Suprapubic skin (tissue), 4 donors: ENCODE data around the gene GALNT2. TPM values are rescaled to one million over a fixed set of nuclear protein-coding genes. Genes with fewer than 3 reads are reported as not detected.

Experiments used
- DNase-seq, 2 donors: peaks; one replicate each; pipeline ENCODE4 v3.0.0-alpha.2; 2019; ENCODE audit warnings: low spot score in 2 of 2
- H3K27ac ChIP-seq: fragments of 200-600 bp; sonication (generic); one replicate; pipeline ENCODE4 v1.5.1; 2019
- H3K27me3 ChIP-seq: fragments of 200-600 bp; sonication (generic); one replicate; pipeline ENCODE4 v1.5.1; 2019
- H3K36me3 ChIP-seq: fragments of 200-600 bp; sonication (generic); one replicate; pipeline ENCODE4 v1.5.1; 2019
- H3K4me1 ChIP-seq: fragments of 200-600 bp; sonication (generic); one replicate; pipeline ENCODE4 v1.5.1; 2019
- H3K4me3 ChIP-seq: fragments of 200-600 bp; sonication (generic); one replicate; pipeline ENCODE4 v1.5.1; 2019; ENCODE audit warnings: mild to moderate bottlenecking
- H3K9me3 ChIP-seq: fragments of 200-600 bp; sonication (generic); one replicate; pipeline ENCODE4 v1.5.1; 2019
- EP300 ChIP-seq: sonication (generic); formaldehyde crosslinking; IDR thresholded peaks from one replicate; pipeline ENCODE4 v1.6.1; 2017; ENCODE audit warnings: antibody characterized with exemption
- POLR2A ChIP-seq, 2 donors: fragments of 450-650 bp; IDR thresholded peaks; one replicate each; pipeline ENCODE4 v1.6.1; 2017; ENCODE audit warnings: antibody characterized with exemption in 2 of 2, mild to moderate bottlenecking in 2 of 2, moderate library complexity in 2 of 2
- POLR2AphosphoS5 ChIP-seq, 3 donors: sonication (generic); formaldehyde crosslinking; IDR thresholded peaks; one replicate each; pipeline ENCODE4 v1.6.1; 2017; ENCODE audit warnings: antibody characterized with exemption in 3 of 3
- WGBS: methylation state at CpG from one replicate; pipeline ENCODE4 v1.1.5; 2018; 5-methylcytosine and 5-hydroxymethylcytosine counted together
- total RNA-seq, 4 donors: library from RNA; depleted of rRNA; stranded (reverse); fragments of >200 nt; gene quantifications; one replicate each; pipeline ENCODE4 v1.1.0, GENCODE V29; 2016
- TF ChIP-seq, protein P1 (sequence below), 2 donors: fragments of 200-600 bp in 1 of 2; fragments of 450-650 bp in 1 of 2; sonication (generic) in 1 of 2; IDR thresholded peaks; one replicate each; pipeline ENCODE4 v1.5.1; 2016 to 2019; ENCODE audit warnings: antibody characterized with exemption in 2 of 2, mild to moderate bottlenecking in 1 of 2, moderate library complexity in 1 of 2

Gene GALNT2
- total RNA-seq, 4 donors from 2014 or later: 24.1 to 40.2 (median 36.4) TPM

- TF ChIP-seq, protein P1, sequence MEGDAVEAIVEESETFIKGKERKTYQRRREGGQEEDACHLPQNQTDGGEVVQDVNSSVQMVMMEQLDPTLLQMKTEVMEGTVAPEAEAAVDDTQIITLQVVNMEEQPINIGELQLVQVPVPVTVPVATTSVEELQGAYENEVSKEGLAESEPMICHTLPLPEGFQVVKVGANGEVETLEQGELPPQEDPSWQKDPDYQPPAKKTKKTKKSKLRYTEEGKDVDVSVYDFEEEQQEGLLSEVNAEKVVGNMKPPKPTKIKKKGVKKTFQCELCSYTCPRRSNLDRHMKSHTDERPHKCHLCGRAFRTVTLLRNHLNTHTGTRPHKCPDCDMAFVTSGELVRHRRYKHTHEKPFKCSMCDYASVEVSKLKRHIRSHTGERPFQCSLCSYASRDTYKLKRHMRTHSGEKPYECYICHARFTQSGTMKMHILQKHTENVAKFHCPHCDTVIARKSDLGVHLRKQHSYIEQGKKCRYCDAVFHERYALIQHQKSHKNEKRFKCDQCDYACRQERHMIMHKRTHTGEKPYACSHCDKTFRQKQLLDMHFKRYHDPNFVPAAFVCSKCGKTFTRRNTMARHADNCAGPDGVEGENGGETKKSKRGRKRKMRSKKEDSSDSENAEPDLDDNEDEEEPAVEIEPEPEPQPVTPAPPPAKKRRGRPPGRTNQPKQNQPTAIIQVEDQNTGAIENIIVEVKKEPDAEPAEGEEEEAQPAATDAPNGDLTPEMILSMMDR (IDR thresholded peaks at IDR 0.05): no peak
- TF ChIP-seq EP300 (no peak), POLR2AphosphoS5 (IDR thresholded peaks at IDR 0.05) (no peak), POLR2A (IDR thresholded peaks at IDR 0.05) (no peak)
- 66% methylated on average over 4 of the region's 4 CpGs for WGBS
- Histone ChIP-seq H3K27me3 (no peaks in the 10 kb centered on the region), H3K36me3 (no peaks in the 10 kb centered on the region), H3K4me3 (no peak overlapping the region), H3K27ac (no peak overlapping the region), H3K4me1 (peaks cover 51% of the 10 kb centered on the region), H3K9me3 (no peaks in the 10 kb centered on the region)
- no peak for DNase-seq
Measured at GRCh38 chr1:230121950-230122349, 54.9 kb downstream of the GALNT2 start.

DNA sequence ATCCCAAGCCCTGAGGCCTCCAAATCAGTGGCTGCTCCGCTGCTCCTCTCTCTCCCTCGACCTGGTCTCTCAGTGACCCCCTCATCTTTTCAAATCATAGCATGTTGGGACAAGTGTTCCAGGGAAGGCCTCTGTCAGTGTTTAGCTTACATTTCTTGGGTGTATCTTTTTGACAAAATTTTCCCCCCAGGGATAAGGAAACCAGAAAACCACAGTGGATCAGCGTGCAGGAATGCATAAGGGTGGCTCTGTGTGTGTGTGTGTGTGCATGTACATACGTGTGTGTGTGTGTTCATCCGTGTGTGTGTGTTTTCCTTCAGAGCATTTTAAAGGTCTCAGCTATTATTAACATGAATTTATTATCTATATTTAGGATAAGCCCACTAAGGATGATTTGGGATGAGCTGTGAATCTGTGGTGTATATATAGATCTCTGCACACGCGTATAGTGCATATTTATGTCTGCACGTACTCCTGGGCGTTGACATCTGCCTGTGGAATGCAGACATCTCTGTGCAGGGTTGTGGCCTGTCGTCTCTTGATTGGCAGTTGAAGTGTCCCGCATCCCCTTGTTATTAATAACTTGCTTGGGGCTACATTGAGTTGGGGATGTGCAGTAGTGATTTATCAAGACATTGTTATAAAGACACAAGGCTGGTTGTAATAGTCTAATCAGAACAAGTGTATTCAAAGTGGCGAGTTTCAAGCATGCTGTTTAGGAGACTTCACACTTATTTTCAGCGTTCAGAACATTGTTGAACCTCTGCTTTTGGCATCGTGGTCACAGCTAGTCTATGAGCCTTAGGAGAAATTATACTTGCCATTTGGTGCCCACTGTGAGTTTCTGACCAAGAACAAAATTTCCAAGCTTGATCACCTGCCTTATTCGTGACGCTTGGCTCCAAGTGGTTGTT lies 55.6 kb downstream of the GALNT2 start:
- TF ChIP-seq POLR2AphosphoS5 (IDR thresholded peaks at IDR 0.05): no peak
- TF ChIP-seq EP300: no peak
- TF ChIP-seq, protein P1 (IDR thresholded peaks at IDR 0.05): no peak
- TF ChIP-seq POLR2A (IDR thresholded peaks at IDR 0.05): no peak
- H3K4me1 ChIP-seq: peaks cover 51% of the 10 kb centered on the region
- H3K4me3 ChIP-seq: no peak overlapping the region
- H3K9me3 ChIP-seq: no peaks in the 10 kb centered on the region
- no peak for DNase-seq
- WGBS: 66% methylated on average over 16 of the region's 16 CpGs
- H3K27me3 ChIP-seq: no peaks in the 10 kb centered on the region
- no peaks in the 10 kb centered on the region for H3K36me3 ChIP-seq
- H3K27ac ChIP-seq: no peak overlapping the region

DNA sequence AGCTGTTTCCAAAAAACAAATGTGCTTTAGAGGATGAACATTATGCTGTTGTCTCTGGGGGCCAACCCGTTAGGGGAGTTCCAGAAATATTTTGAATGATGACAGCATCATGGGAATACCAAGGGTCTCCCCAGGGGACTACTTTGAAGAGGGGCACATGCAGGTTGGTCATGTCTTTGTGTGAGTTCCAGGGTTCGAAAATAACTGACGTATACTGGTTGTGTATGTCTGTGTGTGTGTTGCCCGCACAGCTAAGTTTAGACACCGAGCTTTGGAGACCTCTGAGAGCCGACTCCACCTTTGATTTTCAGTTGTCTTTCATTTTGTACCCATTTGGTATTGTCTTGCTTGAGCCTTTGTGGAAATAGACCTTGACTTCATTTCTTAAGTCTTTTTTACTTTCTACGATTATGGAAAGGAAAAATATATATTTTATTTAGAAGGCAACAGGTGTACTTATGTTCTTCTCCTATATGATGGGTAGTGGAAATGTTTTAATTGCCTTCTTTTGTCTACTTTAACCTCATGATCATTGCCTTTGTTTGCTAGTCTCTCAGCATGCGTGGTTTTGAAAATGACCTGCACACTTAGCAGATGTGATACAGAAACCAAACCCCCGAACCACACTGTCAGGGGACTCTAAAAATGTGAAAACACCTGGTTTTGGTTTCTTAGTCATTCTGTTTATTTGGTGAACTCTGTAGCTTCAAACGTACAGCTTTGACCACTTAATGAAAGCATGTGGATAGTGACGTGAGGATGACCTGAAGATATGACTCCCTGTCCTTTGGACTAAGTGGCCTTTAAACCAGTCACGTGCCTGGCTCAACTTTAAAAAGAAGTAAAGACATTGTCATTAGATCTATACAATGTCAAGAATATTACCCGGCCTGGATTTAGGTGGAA lies 56.5 kb downstream of the GALNT2 start:
- H3K27ac ChIP-seq: no peak overlapping the region
- 84% methylated on average over 13 of the region's 13 CpGs for WGBS
- H3K4me3 ChIP-seq: no peak overlapping the region
- H3K27me3 ChIP-seq: no peaks in the 10 kb centered on the region
- no peaks in the 10 kb centered on the region for H3K9me3 ChIP-seq
- no peak for DNase-seq
- peaks cover 55% of the 10 kb centered on the region for H3K4me1 ChIP-seq
- H3K36me3 ChIP-seq: no peaks in the 10 kb centered on the region
- TF ChIP-seq POLR2AphosphoS5 (IDR thresholded peaks at IDR 0.05): no peak
- TF ChIP-seq EP300: no peak
- TF ChIP-seq, protein P1 (IDR thresholded peaks at IDR 0.05): no peak
- TF ChIP-seq POLR2A (IDR thresholded peaks at IDR 0.05): no peak

- peaks cover 62% of the 10 kb centered on the region for H3K4me1 ChIP-seq
- no peaks in the 10 kb centered on the region for H3K36me3 ChIP-seq
- H3K27me3 ChIP-seq: no peaks in the 10 kb centered on the region
- TF ChIP-seq POLR2AphosphoS5 (IDR thresholded peaks at IDR 0.05) (no peak), EP300 (no peak), POLR2A (IDR thresholded peaks at IDR 0.05) (no peak)
- TF ChIP-seq, protein P1 (IDR thresholded peaks at IDR 0.05): no peak
- 85% methylated on average over 9 of the region's 9 CpGs for WGBS
- no peaks in the 10 kb centered on the region for H3K9me3 ChIP-seq
- no peak for DNase-seq
- H3K27ac ChIP-seq: no peak overlapping the region
- no peak overlapping the region for H3K4me3 ChIP-seq
Measured at GRCh38 chr1:230124186-230125128, 57.4 kb downstream of the GALNT2 start.
